Nephron (organoid): ENCODE measurements around the gene TEPSIN.

Source experiments
- H3K27ac Mint-ChIP-seq, 3 experiments: 2 replicates each; pipeline ENCODE4 v1.8.0; 2020; ENCODE audit warnings: mixed read lengths in 3 of 3, mild to moderate bottlenecking in 2 of 3, moderate library complexity in 1 of 3
- H3K27me3 Mint-ChIP-seq: 2 replicates; pipeline ENCODE4 v1.8.0; 2021; ENCODE audit warnings: low read depth, mild to moderate bottlenecking, moderate library complexity, mixed read lengths
- H3K36me3 Mint-ChIP-seq: 2 replicates; pipeline ENCODE4 v1.8.0; 2020; ENCODE audit warnings: low read depth, mixed read lengths
- H3K4me1 Mint-ChIP-seq: 2 replicates; pipeline ENCODE4 v1.8.0; 2020; ENCODE audit warnings: mixed read lengths
- H3K4me3 Mint-ChIP-seq, 3 experiments: 2 replicates each; pipeline ENCODE4 v1.8.0; 2020; ENCODE audit warnings: mild to moderate bottlenecking in 3 of 3, mixed read lengths in 3 of 3, moderate library complexity in 2 of 3
- H3K9me3 Mint-ChIP-seq: 2 replicates; pipeline ENCODE4 v1.8.0; 2020; ENCODE audit warnings: mixed read lengths
- TF ChIP-seq, protein P1 (sequence below), 3 experiments: fragments of 200-600 bp; sonication (generic); IDR thresholded peaks; one replicate each; pipeline ENCODE4 v1.5.0; 2021; ENCODE audit warnings: antibody characterized with exemption in 3 of 3; ENCODE audit not compliant: unreplicated experiment in 3 of 3

TEPSIN gene

GRCh38 chr17:81246679-81247338, 8.0 kb upstream of the TEPSIN start:
- TF ChIP-seq, protein P1, sequence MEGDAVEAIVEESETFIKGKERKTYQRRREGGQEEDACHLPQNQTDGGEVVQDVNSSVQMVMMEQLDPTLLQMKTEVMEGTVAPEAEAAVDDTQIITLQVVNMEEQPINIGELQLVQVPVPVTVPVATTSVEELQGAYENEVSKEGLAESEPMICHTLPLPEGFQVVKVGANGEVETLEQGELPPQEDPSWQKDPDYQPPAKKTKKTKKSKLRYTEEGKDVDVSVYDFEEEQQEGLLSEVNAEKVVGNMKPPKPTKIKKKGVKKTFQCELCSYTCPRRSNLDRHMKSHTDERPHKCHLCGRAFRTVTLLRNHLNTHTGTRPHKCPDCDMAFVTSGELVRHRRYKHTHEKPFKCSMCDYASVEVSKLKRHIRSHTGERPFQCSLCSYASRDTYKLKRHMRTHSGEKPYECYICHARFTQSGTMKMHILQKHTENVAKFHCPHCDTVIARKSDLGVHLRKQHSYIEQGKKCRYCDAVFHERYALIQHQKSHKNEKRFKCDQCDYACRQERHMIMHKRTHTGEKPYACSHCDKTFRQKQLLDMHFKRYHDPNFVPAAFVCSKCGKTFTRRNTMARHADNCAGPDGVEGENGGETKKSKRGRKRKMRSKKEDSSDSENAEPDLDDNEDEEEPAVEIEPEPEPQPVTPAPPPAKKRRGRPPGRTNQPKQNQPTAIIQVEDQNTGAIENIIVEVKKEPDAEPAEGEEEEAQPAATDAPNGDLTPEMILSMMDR (IDR thresholded peaks at IDR 0.05; ENCODE audit: unreplicated experiment in 3 of 3) = no peak

GRCh38 chr17:81246343-81246670, 7.5 kb upstream of the TEPSIN start:
- Mint-ChIP-seq H3K27me3 (no peaks in the 10 kb centered on the region), H3K9me3 (no peaks in the 10 kb centered on the region), H3K27ac (no peak overlapping the region), H3K4me3 (no peak overlapping the region), H3K4me1 (peaks cover 15% of the 10 kb centered on the region), H3K36me3 (peaks cover 6% of the 10 kb centered on the region)
- TF ChIP-seq, protein P1 (IDR thresholded peaks at IDR 0.05; ENCODE audit: unreplicated experiment in 3 of 3) = no peak

More at GRCh38 chr17:81246679-81247338, 8.0 kb upstream of the TEPSIN start:
- Mint-ChIP-seq H3K27ac (no peak overlapping the region), H3K4me1 (peaks cover 19% of the 10 kb centered on the region), H3K9me3 (no peaks in the 10 kb centered on the region), H3K36me3 (peaks cover 6% of the 10 kb centered on the region), H3K4me3 (no peak overlapping the region), H3K27me3 (no peaks in the 10 kb centered on the region)

GRCh38 chr17:81245665-81246342, 6.9 kb upstream of the TEPSIN start:
- no peak overlapping the region for H3K4me3 Mint-ChIP-seq
- no peaks in the 10 kb centered on the region for H3K9me3 Mint-ChIP-seq
- no peaks in the 10 kb centered on the region for H3K27me3 Mint-ChIP-seq
- TF ChIP-seq, protein P1 (IDR thresholded peaks at IDR 0.05; ENCODE audit: unreplicated experiment in 3 of 3) = no peak
- H3K27ac Mint-ChIP-seq = no peak overlapping the region
- peaks cover 16% of the 10 kb centered on the region for H3K4me1 Mint-ChIP-seq
- peaks cover 7% of the 10 kb centered on the region for H3K36me3 Mint-ChIP-seq

DNA sequence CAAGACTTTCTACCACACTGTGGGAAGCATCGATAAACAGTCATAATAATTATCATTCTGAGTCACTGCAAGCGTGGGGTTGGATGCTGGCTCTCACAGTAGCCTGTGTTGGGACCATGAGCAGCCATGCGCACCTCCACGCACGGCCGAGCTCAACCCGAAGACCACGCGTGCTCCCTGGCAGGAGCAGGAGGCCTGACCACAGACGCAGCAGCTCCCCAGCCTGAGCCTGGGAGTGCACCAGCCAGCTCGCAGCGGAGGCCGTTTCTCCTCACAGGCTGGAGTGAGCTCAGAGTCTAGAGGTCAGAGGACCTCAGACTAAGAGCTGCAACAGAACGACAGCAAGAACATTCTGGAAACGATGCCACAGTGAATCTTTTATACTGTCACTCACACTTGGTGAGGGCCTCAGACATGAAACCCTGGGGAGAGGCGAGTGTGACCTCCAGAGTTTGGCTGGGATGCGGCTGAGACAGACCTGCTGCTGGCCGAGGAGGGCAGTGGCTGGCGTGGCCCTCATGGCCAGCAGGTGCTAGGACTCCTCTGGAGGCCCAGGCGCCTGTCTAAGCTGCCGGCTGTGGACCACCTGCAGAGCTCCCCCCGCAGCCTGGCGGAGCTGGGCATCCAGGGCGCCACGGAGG, 6.3 kb upstream of the TEPSIN start:
- TF ChIP-seq, protein P1 (IDR thresholded peaks at IDR 0.05; ENCODE audit: unreplicated experiment in 3 of 3) = no peak

GRCh38 chr17:81244358-81245023, 5.6 kb upstream of the TEPSIN start:
- H3K4me3 Mint-ChIP-seq = peak overlapping the region; percentile 9 to 56 (median 12)
- no peaks in the 10 kb centered on the region for H3K9me3 Mint-ChIP-seq
- peak overlapping the region in 2 of 3 experiments; percentile 24 to 63 for H3K27ac Mint-ChIP-seq
- peaks cover 9% of the 10 kb centered on the region for H3K36me3 Mint-ChIP-seq
- TF ChIP-seq, protein P1 (IDR thresholded peaks at IDR 0.05; ENCODE audit: unreplicated experiment in 3 of 3) = no peak
- no peaks in the 10 kb centered on the region for H3K27me3 Mint-ChIP-seq
- peaks cover 9% of the 10 kb centered on the region for H3K4me1 Mint-ChIP-seq

More for the DNA sequence above, 6.3 kb upstream of the TEPSIN start:
- H3K36me3 Mint-ChIP-seq = peaks cover 9% of the 10 kb centered on the region
- H3K27ac Mint-ChIP-seq = peak overlapping the region in 1 of 3 experiments; percentile 63
- no peaks in the 10 kb centered on the region for H3K9me3 Mint-ChIP-seq
- H3K4me1 Mint-ChIP-seq = peaks cover 13% of the 10 kb centered on the region
- no peaks in the 10 kb centered on the region for H3K27me3 Mint-ChIP-seq
- H3K4me3 Mint-ChIP-seq = peak overlapping the region; percentile 9 to 56 (median 12)
